ENCODE data around the gene RPP14.

- TF ChIP-seq CTCF (conservative IDR thresholded peaks at IDR 0.05; ENCODE audit: low read depth, low read length) = no peak
- TF ChIP-seq NFE2L2 (IDR thresholded peaks at IDR 0.05; ENCODE audit: low read depth, low read length) = no peak
These were observed 20.7 kb upstream of the RPP14 start for GRCh38 chr3:58285334-58285733.
